Kidney glomerular epithelial cell (primary cell): ENCODE results near the gene LRRC14B.
"Not testable (repeated sequence)": the region's sequence is repeated elsewhere in the genome, so short reads cannot be mapped to it uniquely, and the experiment has no call there.

Experiments
- DNase-seq: peaks from one replicate; lab custom pipeline; 2025; lab: John Stamatoyannopoulos, UW

Gene LRRC14B

GRCh38 chr5:241045-241669, 49.9 kb downstream of the LRRC14B start:
- not testable (repeated sequence) for DNase-seq

GRCh38 chr5:243683-244367, 52.5 kb downstream of the LRRC14B start:
- DNase-seq = not testable (repeated sequence)

GRCh38 chr5:245717-246116, 54.4 kb downstream of the LRRC14B start:
- not testable (repeated sequence) for DNase-seq
